Lower leg skin (tissue), 4 donors: ENCODE data around the gene ZRANB3. TPM values are rescaled to one million over a fixed set of nuclear protein-coding genes. Genes with fewer than 3 reads are reported as not detected.

Experiments used
- DNase-seq, 2 donors: peaks; one replicate each; pipeline ENCODE4 v3.0.0-alpha.2; 2019; ENCODE audit warnings: low spot score in 2 of 2
- H3K4me3 ChIP-seq: fragments of 200-600 bp; sonication (generic); 2 replicates; pipeline ENCODE4 v1.5.1; 2017; ENCODE audit warnings: mild to moderate bottlenecking, low read depth; ENCODE audit not compliant: poor library complexity, severe bottlenecking
- POLR2A ChIP-seq, 2 donors: fragments of 450-650 bp; IDR thresholded peaks; one replicate each; pipeline ENCODE4 v1.6.1; 2016 to 2017; ENCODE audit warnings: antibody characterized with exemption in 2 of 2, mild to moderate bottlenecking in 1 of 2, moderate library complexity in 1 of 2
- WGBS, 2 donors: methylation state at CpG; one replicate each; pipeline ENCODE4 v1.1.5; 2018; 5-methylcytosine and 5-hydroxymethylcytosine counted together
- intact Hi-C: fragments of 100-400 bp; cut with DNase I; formaldehyde crosslinking; loops from one replicate; pipeline ENCODE4 v1.15.0; 2023; ENCODE audit warnings: low total_unique reads
- total RNA-seq, 4 donors: library from RNA; depleted of rRNA; stranded (reverse); fragments of >200 nt; gene quantifications; one replicate each; pipeline ENCODE4 v1.1.0, GENCODE V29; 2016
- TF ChIP-seq, protein P1 (sequence below), 3 donors: fragments of 450-650 bp; IDR thresholded peaks; one replicate each; pipeline ENCODE4 v1.5.1; 2016; ENCODE audit warnings: antibody characterized with exemption in 3 of 3, mild to moderate bottlenecking in 3 of 3, moderate library complexity in 2 of 3

Gene ZRANB3
- total RNA-seq, 4 donors from 2014 or later = 2.1 to 8.1 (median 4.1) TPM

DNA sequence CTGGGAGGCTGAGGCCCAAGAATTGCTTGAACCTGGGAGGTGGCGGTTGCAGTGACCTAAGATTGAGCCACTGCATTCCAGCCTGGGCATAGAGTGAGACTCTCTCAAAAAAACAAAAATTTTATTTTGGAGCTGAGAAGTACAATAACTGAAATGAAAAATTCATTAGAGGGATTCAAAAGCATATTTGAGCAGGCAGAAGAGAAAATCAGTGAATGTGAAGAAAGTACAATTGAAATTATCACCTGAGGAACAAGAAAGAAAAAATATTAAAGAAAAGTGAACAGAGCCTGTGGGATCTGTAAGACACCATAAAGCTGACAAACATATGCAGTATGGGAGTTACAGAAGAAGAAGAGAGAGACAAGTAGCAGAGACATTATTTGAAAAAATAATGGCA, 341.9 kb downstream of the ZRANB3 start:
- DNase-seq = no peak
- 62 to 96% methylated on average over 1 of the region's 1 CpG for WGBS, 2 donors
- H3K4me3 ChIP-seq = no peak overlapping the region
- TF ChIP-seq, protein P1, sequence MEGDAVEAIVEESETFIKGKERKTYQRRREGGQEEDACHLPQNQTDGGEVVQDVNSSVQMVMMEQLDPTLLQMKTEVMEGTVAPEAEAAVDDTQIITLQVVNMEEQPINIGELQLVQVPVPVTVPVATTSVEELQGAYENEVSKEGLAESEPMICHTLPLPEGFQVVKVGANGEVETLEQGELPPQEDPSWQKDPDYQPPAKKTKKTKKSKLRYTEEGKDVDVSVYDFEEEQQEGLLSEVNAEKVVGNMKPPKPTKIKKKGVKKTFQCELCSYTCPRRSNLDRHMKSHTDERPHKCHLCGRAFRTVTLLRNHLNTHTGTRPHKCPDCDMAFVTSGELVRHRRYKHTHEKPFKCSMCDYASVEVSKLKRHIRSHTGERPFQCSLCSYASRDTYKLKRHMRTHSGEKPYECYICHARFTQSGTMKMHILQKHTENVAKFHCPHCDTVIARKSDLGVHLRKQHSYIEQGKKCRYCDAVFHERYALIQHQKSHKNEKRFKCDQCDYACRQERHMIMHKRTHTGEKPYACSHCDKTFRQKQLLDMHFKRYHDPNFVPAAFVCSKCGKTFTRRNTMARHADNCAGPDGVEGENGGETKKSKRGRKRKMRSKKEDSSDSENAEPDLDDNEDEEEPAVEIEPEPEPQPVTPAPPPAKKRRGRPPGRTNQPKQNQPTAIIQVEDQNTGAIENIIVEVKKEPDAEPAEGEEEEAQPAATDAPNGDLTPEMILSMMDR (IDR thresholded peaks at IDR 0.05) = no peak
- TF ChIP-seq POLR2A (IDR thresholded peaks at IDR 0.05) = no peak
- intact Hi-C loops = no loop called here

DNA sequence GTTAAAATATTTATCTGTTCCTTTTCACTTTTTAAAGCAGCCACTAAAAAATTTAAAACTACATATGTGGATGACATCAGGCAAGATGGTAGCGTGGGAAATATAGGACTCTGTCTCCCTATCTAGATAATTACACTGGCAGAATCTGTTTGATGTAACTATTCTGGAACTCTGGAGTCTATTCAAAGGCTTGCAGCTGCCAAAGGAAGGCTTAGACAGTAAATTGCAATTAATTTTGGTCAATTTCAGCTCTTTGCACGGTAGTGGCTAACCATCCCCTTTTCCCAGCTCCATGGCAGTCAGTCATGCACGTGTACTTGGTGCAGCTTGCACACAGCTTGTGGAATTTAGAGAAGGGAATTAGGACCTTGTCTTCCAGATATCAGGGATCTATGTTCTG, 343.7 kb downstream of the ZRANB3 start:
- DNase-seq = no peak
- WGBS, 2 donors = 80 to 83% methylated on average over 3 of the region's 3 CpGs
- no peak for TF ChIP-seq POLR2A (IDR thresholded peaks at IDR 0.05)
- TF ChIP-seq, protein P1 (IDR thresholded peaks at IDR 0.05) = no peak
- intact Hi-C loops = no loop called here
- H3K4me3 ChIP-seq = no peak overlapping the region

DNA sequence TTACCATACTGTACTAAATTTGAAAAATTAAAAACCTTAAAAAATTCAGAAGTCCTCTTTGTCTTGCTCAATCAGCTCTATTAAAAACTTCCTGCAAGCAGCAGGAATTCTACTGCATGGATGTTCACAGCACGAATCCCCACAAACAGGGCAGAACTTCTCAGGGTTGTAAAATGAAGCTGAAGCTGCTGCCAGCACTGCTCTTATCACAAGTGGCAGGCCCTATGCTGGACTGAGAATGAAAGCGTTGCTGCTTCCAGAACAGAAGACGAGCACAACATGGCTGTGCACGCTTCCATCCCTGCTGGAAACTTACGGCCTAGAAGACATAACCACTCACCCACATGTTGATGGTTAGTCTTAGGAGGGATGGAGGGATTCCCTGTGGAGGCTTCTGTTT, 345.0 kb downstream of the ZRANB3 start:
- TF ChIP-seq, protein P1 (IDR thresholded peaks at IDR 0.05) = no peak
- TF ChIP-seq POLR2A (IDR thresholded peaks at IDR 0.05) = no peak
- no peak overlapping the region for H3K4me3 ChIP-seq
- DNase-seq = no peak
- intact Hi-C loops = no loop called here
- WGBS, 2 donors = 87 to 89% methylated on average over 5 of the region's 5 CpGs

- no peak overlapping the region for H3K4me3 ChIP-seq
- DNase-seq = no peak
- 80 to 88% methylated on average over 1 of the region's 1 CpG for WGBS, 2 donors
- TF ChIP-seq POLR2A (IDR thresholded peaks at IDR 0.05) = no peak
- TF ChIP-seq, protein P1 (IDR thresholded peaks at IDR 0.05) = no peak
- intact Hi-C loops = no loop called here
Observed at GRCh38 chr2:135183822-135184221, 347.2 kb downstream of the ZRANB3 start.

DNA sequence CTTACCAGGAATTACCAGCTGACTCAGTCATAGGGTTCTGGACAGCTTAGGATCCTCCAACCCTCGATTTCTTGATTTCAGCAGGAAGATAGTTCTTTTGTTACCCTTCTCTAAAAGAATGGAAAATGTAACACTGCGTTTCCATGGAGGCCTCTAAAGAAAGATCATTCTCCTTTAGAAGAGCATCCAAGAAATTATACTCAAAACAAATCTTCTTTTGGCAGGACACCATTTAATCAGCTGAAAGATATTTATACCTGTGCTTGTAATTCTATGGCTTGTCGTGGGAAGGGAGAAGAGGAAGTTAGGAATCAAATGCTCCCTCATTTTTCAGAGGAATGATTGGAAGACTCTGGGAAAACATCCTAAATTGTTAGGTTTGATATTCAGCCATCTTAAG, 348.4 kb downstream of the ZRANB3 start:
- intact Hi-C loops = no loop called here
- TF ChIP-seq, protein P1 (IDR thresholded peaks at IDR 0.05) = no peak
- no peak for TF ChIP-seq POLR2A (IDR thresholded peaks at IDR 0.05)
- no peak overlapping the region for H3K4me3 ChIP-seq
- WGBS, 2 donors = 66 to 71% methylated on average over 3 of the region's 3 CpGs
- DNase-seq = no peak

DNA sequence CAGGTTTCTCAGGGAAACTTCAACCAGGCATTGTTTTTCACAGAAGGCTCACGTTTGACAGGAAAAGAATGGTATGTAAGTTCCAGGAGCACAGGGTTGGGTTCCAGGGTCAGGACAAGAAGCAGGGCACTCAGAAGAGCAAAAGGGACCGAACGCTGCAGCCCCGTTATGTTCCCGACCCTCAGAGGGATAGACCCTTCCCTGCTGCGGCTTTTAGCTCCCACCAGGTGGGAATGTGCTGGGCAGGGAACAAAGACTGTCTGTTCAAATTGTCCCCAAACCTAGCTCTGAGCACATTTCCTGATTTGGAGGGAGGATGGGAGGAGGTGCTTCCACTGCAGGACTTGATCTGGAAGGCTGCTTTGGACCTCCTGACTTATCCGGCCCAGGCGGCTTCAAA, 348.8 kb downstream of the ZRANB3 start:
- 72 to 85% methylated on average over 8 of the region's 8 CpGs for WGBS, 2 donors
- no peak for TF ChIP-seq POLR2A (IDR thresholded peaks at IDR 0.05)
- TF ChIP-seq, protein P1 (IDR thresholded peaks at IDR 0.05) = no peak
- intact Hi-C loops = no loop called here
- H3K4me3 ChIP-seq = no peak overlapping the region
- DNase-seq = no peak
